Subcutaneous adipose tissue (tissue), 4 donors: ENCODE results near the gene PIH1D1. TPM values are rescaled to one million over a fixed set of nuclear protein-coding genes. Genes with fewer than 3 reads are reported as not detected.

Experiments used
- total RNA-seq, 4 donors: library from RNA; depleted of rRNA; stranded (reverse); fragments of >200 nt; gene quantifications; one replicate each; pipeline ENCODE4 v1.1.0, GENCODE V29; 2016
- TF ChIP-seq, protein P1 (sequence below): fragments of 450-650 bp; IDR thresholded peaks from one replicate; pipeline ENCODE4 v1.5.1; 2016; ENCODE audit warnings: low read depth, mild to moderate bottlenecking, control low read depth, antibody characterized with exemption, moderate library complexity

Gene PIH1D1
- total RNA-seq, 4 donors from 2014 or later, result 53.3 to 99.7 (median 83.2) TPM

- TF ChIP-seq, protein P1, sequence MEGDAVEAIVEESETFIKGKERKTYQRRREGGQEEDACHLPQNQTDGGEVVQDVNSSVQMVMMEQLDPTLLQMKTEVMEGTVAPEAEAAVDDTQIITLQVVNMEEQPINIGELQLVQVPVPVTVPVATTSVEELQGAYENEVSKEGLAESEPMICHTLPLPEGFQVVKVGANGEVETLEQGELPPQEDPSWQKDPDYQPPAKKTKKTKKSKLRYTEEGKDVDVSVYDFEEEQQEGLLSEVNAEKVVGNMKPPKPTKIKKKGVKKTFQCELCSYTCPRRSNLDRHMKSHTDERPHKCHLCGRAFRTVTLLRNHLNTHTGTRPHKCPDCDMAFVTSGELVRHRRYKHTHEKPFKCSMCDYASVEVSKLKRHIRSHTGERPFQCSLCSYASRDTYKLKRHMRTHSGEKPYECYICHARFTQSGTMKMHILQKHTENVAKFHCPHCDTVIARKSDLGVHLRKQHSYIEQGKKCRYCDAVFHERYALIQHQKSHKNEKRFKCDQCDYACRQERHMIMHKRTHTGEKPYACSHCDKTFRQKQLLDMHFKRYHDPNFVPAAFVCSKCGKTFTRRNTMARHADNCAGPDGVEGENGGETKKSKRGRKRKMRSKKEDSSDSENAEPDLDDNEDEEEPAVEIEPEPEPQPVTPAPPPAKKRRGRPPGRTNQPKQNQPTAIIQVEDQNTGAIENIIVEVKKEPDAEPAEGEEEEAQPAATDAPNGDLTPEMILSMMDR, result no peak
Measured at GRCh38 chr19:49488046-49488862, 36.6 kb upstream of the PIH1D1 start.

DNA sequence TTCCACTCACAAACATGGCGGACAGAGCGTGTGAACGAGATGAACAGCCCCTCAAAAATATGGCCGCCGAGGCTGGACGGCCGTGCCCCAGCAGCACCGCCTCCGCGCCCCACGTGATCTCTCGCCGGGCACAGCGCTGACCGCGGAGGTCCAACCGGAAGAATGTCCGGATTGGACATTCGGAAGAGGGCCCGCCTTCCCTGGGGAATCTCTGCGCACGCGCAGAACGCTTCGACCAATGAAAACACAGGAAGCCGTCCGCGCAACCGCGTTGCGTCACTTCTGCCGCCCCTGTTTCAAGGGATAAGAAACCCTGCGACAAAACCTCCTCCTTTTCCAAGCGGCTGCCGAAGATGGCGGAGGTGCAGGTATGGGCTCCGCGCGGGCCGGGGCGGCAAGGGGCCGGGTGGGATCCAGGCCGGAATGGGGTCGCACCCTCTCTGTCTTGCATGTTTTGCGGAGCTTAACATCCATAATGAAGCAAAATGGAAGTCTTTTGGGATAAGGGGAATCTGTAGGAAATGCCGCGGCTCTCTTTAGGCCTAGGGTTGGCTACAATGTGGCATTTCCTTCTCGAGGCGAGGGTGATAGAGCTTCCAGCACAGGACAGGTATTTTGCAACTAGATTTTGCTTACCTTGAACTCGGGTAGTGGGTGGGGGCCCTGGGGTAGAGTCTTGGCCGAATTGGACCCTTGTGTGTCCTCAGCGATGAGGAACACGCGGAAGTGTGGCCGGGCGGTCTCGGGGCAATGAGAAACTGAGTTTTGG is 35.8 kb upstream of the PIH1D1 start, which contains the start of gene RPL13A:
Gene RPL13A, plus strand, starts transcription at position 332 of the 769 bp plus-strand sequence. Its CDS starts 22 bp downstream, at position 354.
- TF ChIP-seq, protein P1, result no peak

DNA sequence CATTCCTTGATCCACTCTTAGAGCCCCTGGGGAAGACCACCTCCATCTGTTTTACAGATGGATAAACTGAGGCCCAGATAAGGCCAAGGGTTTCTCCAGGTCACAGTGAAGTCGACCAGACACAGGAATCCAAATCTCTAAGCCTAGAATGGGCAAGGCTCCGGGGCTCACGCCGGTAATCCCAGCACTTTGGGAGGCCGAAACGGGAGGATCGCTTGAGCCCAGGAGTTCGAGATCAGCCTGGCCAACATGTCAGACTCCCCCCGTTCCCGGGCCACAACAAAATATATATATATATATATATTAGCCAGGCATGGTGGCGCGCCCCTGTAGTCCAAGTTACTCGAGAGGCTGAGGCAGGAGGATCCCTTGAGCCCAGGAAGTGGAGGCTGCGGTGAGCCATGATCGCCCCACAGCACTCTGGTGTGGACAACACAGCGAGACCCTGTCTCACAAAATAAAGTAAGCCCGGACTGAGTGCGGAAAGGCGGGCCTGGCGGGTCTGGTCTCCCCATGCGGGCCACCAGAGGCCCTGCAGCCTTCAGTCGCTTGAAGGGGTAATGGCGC is 35.2 kb upstream of the PIH1D1 start:
- TF ChIP-seq, protein P1, result no peak

- TF ChIP-seq, protein P1, result no peak
Measured at GRCh38 chr19:49486232-49486631, 34.6 kb upstream of the PIH1D1 start.

DNA sequence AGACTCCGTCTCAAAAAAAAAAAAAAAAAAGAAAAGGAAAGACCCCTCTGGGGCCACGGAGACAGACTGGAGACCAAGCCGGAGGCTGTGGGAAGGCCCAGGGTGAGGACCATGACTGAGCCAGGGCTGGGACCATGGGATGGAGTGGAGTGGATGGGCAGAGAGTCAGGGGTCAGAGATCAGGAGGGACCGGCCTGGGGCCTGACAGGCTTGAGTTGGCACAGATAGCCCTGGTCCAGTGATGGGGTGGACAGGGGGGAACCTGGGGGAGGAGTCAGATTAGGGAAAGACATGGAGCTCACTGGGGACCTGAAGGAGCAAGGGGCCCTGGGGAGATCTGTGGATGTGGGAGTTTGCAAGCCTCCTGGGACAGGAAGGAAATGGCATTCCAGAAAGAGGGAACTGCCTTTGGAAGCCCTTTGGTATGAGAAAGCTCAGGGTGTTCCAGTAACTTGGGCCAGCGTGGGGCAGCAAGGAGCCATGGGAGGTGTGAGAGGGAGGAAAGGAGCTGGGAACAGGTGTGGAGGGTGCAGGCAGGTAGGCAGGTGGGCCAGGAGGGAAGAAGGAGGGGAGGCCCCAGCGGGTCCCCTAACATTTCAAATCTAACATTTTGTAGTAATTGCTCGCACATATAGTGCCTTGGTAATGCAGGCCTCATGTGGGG is 29.5 kb upstream of the PIH1D1 start:
- TF ChIP-seq, protein P1, result no peak

DNA sequence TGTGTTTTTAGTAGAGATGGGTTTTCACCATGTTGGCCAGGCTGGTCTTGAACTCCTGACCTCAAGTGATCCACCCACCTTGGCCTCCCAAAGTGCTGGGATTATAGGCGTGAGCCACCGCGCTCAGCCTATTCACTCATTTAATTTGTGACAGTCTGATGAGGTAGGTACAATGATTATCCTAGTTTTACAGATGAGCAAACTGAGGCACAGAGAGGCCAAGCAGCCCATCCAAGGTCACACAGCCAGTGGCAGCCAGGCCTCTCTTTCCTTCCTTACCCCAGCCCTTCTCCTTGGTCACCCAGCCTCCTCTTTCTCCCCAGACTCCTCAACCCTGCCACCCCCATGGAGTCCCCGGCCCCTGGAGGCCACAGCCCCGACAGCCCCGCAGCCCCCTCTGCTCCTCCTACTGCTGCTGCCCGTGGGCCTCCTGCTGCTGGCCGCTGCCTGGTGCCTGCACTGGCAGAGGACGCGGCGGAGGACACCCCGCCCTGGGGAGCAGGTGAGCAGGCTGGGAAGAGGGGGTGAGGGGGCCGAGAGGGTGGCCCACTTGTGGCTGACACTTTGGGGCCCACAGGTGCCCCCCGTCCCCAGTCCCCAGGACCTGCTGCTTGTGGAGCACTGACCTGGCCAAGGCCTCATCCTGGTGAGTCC is 28.5 kb upstream of the PIH1D1 start:
- TF ChIP-seq, protein P1, result no peak
